AML-193 (cell line): ENCODE data around the gene OR7G3.

Experiments used
- DNase-seq, 2 experiments: peaks; one replicate each; lab custom pipeline; 2025; lab: John Stamatoyannopoulos, UW

The OR7G3 gene

DNA sequence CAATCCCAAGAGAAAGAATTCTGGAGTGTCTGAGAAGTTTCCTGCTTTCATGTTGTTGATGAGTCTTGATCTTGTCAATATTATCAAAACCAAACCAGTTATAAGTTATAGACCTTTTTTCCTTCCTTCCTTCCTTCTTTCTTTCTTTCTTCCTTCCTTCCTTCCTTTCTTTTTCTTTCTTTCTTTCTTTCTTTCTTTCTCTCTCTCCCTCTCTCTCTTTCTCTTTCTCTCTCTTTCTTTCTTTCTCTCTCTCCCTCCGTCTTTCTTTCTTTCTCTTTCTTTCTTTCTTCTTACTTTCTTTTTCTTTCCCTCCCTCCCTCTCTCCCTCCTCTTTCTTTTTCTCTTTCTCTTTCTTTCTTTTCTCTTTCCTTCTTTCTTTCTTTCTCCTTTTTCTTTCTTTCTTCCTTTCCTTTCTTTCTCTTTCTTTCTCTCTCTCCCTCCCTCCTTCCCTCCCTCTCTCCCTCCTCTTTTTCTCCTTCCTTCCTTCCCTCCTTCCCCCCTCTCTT lies at the start of gene OR7G3:
OR7G3 (minus strand) TSS at position 51 of the 506 bp plus-strand sequence; CDS start at position 51, 0 bp downstream.
- DNase-seq = no peak

DNA sequence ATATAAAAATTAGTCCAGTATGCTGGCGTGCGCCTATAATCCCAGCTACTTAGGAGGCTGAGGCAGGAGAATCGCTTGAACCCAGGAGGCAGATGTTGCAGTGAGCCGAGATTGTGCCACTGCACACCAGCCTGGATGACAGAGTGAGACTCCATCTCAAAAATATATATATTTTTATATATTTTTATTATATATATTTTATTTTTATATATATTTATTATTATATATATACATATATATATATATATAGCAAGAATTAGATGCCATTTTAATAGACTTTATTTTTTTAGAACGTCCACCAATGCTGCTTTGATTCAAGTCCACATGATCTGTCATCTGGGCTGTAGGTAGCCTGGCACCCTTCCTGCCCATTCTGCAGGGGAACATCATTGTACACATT lies 48.6 kb upstream of the OR7G3 start:
- DNase-seq = no peak

DNA sequence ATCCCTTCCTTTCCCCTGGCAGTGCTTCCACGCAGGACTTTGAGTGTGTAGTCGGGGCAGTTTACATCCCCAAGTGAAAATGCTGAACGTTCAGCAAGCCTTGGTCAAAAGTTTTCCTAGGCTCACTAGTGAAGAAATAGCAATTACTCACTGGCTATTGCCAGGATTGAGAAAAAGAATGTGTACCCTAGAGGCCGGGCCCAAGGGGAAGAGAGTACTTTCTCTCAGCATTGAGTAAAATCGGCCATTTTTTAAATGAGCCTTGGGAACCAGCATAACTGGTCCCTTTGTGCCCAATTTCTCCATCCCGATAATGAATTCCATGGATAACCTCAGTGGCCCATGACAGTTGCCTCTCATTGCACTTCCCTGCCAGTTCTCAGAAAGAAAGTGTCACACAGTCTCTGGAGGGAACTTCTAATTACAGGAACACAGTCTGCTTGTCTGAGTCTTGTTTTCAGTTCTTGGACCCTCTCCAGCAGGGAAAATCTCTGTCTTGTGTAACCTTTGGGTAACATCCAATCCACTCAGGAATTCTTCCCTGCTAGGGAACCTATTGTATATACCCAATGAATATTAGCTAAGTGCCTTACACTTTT lies 44.7 kb upstream of the OR7G3 start:
- DNase-seq = no peak

DNA sequence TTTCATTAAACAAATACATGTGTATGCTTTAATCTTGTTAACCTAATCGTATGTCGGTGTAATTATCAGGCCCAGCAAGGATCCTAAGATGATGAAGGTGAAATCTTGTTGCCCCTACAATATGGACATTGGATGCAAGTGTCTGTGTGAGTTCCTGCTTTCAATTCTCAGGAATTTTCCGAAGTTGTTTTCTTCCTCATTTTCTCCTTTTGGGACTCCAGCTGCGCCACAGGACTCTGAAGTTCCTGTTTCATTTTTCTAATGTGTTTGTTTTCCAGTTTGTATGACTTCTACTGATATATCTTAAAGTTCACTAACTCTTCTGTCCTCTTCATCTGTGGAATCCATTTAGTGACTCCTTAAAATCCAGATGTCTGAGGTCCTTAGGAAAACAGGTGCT lies 40.1 kb upstream of the OR7G3 start:
- DNase-seq = no peak

DNA sequence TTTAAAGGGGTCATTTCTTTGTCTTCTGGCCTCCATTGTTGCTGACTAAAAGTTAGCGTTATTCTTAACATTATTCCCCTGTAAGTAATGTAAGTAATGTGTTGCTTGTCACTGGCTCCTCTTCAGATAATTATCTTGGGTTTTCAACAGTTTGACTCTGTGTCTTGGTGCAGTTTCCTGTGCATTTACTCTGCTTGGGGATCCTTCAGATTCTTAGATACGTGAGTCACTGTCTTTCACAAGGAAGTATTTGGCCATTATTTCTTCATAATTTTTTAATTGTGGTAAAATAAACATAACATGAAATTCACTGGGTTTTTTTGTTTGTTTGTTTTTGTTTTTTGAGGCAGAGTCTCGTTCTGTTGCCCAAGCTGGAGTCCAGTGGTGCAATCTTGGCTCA lies 38.5 kb upstream of the OR7G3 start:
- DNase-seq = no peak

DNA sequence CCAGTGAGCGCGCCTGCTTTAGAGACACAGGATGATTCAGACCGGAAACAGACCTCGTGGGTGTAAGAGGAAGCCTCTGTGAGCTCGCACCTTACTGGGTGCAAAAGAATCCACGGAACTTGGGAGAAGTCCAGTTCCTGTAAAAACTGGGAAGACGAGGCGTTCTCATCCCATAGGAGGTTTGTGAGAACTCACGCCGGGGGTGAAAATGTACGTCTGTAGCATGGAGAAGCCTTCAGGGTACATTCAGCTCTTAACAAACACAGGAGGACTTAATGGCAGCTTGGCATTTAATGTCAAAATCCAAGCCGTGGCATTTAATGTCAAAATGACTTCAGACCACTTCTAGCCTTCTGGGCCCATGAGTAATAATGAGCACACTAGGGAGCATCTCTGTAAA lies 34.7 kb upstream of the OR7G3 start:
- DNase-seq = no peak

DNA sequence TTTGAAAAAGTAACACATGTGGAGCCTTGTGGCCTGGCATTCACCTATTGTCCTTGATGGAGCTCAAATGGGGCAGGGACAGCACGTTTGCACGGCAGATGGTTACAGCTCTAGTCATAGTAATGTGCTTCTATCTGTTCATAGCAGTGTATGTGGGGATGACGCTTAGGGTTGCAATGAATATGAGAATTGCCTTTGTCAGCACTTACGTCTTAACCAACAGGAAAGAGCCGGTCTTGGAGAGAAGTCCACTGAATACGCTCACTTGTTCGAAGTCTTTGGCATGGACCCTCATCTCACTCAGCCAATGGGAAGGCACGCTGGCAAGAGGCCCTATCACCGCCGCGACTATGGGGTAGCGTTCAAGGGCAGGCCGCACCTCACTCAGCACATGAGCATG lies 33.1 kb upstream of the OR7G3 start:
- no peak for DNase-seq

DNA sequence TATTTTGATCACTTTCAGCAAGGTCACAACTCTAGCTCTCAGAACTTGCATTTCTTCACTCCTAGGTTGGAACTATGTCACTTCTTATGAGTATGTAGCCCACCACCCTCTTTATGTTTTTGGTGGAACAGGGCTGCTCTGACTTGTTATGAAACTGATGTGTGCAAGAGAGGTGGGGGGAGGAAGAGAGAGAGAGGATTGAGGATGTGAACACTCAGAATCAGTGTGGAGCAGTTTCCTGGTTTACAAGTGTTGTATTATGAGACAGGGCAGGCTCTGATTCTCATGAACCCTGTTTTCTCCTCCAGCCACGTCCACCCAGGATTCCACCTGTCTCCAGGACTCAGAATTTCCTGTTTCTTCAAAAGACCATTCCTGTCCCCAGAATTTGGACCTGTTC lies 29.6 kb upstream of the OR7G3 start:
- DNase-seq = no peak

DNA sequence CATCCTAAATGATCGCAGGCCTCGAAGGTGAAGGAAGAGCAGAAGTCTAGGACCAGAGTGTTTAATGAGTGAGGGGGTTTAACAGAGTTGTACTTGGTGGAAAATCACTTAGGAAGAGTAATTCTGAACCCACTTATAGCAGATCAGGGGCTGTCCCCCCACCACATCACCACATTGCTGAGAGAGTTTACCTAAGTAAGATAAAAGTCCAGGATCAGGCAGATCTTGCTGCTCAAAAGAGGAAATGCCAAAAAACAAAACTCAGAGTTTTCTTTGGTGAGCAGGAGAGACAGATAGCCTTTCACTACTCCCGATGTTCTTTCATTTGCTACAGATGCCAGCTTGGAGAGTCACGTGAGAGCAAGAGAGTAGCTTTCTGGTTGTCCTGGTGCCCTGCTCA lies 28.8 kb upstream of the OR7G3 start:
- DNase-seq = no peak

DNA sequence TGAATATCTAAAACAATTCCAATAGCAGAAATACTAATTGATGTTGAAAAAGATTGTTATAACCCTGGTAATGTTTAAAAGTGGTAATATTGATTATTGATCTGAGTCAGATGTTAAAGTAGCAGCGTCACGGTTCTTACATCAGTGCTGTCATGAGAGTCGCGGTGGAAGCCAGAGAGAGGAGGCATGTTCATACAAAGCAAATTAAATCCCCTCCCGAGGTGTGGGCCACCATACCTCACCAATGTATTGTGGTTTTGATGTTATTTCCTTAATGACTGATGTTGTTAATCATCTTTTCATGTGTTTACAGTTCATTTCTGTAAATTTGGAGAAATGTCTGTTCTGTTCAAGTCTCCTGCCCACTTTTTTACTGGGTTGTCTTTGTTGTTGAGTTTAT lies 24.6 kb upstream of the OR7G3 start:
- no peak for DNase-seq

DNA sequence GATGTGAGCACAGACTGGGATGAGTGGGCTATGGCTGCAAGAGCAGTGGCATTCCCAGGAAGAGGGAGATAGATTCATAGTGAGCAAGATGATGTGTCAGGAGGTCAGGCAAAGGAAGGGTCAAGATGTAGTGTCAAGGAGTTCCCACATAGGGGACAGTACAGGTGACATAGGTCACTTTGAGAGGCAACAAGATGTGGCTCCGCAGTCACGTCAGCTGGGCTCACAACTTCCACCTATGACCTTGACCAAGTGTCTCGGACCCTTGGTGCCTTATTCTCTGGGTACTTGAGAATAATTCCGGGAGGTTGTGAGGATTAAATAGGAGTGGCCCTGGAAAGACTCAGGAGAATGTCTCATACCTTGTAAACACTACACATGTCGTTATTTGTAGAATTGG lies 23.9 kb upstream of the OR7G3 start:
- no peak for DNase-seq

DNA sequence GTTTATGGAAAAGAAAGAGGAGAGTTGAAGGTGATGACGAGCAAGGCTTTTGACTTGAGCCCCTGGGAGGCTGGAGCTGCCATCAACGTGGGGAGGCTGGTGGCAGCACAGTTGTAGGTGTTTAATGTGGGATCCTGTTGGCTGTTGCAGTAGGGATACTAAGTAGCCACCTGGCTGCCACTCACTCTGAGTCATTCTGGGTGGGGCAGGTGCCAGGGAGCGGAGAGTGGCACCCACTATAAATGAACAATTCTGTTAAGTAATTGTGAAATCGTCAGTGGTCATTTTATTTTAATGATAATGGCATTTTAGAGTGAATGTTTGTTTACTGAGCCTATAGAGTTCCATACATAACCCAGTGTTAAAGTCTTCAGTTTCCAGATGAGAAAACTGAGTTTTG lies 23.2 kb upstream of the OR7G3 start:
- DNase-seq = no peak

DNA sequence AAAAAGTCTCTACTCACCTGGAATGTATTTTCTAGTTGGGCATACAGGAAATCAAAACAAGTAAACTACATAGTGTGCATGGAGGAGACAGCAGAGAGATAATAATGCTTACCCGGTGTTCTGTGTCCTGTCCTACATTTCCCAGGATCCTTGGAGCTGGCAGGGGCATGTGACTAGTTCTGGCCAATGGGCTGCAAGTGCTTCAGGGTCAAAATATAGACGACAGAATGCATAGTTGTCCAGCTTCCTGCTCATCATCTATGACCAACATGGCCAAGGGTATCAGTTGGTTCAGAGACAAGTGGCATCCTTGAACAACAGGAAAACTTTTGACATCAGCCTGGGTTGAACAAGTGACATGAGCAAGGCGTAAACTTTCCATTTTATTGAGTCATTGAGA lies 21.9 kb upstream of the OR7G3 start:
- no peak for DNase-seq

DNA sequence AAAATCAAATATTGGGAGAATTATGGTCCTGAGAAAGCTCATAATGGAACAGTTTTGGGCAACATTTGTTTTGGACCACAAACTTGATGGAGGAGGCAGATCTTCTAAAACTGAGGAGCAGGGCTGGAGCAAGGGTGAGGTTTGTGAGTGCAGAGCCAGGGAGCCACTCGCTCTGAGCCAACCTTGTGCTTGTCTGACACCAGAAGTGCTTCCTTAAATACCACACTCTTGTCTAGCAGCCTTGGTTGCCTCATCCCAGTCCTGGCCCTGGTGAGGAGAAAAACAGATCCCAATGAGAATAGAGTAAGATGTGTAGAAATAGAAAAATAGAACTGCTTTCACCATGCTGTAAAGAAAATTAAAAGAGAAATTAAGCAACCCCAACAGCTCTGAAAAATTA lies 20.1 kb upstream of the OR7G3 start:
- DNase-seq = no peak

DNA sequence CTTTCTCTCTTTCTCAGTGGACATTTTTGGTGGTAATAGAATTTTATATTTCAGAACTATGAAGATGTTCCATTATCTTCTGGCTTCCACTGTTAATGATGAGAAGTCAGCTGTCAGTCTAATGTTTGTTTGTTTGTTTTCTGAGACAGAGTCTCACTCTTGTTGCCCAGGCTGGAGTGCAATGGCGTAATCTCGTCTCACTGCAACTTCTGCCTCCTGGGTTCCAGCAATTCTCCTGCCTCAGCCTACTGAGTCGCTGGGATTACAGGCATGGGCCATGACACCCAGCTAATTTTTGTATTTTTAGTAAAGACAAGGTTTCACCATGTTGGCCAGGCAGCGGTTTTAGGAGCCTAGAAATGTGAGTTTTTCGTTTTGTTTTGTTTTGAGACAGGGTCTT lies 18.2 kb upstream of the OR7G3 start:
- DNase-seq = no peak

DNA sequence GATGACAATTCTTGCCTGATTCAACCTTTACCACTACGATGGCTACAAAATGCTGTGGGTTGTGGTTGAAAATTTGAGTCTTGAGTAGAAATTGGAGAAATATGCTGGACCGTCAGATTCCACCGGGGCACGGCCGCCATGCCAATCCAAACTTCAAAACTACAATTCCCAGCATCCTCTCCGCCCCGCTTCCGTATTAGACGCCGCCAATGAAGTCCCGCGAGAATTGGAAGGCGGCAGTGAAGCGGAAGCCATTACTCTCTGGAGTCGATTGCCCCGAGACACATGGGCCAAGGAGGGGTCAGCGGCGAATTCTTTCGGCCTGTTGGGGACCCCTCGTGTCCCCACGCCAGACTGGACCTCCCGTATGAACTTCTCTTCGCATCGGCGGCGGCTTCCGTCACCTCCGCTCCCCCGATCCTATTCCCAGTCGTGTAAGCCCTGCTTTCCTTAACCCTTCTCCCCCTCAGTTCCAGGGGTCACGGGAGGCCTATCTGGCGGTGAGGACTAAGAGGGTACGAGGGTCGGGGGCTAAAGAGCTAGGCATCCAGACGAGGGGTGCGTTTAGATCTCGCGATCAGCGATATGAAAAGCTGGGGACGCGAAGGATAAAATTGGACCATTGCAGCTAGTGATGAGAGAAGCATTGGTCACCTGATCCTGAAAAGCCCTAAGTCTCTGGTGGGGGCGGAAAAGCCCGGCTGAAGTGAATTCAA lies 13.6 kb upstream of the OR7G3 start, which contains the start of gene ZNF317:
ZNF317 (plus strand) TSS at position 239 of the 716 bp plus-strand sequence. CDS start 15,620 bp downstream, outside the sequence.
- DNase-seq = peak; percentile 85 to 89

DNA sequence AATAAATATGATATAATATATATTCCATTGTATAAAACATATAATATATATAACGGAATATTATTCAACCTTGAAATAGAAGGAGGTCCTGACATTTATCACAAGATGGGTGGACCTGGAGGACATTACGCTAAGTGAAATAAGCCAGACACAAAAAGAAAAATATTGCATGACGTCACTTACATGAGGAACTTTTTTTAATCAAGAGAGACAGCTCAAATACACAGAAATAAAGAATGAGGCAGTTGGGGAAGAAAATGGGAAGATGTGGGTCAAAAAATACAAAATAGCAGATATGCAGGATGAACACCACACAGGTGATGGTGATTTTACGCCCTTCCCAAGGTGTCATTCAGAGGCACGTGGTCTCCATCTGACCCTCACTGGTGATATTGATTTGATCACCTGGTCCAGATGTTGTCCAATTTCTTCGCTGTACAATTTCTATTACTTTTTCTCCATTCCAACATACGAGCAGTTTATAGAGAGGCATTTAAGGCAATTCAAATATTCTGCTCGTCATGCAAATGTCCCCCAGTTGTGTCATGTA lies 12.9 kb upstream of the OR7G3 start:
- DNase-seq = no peak

DNA sequence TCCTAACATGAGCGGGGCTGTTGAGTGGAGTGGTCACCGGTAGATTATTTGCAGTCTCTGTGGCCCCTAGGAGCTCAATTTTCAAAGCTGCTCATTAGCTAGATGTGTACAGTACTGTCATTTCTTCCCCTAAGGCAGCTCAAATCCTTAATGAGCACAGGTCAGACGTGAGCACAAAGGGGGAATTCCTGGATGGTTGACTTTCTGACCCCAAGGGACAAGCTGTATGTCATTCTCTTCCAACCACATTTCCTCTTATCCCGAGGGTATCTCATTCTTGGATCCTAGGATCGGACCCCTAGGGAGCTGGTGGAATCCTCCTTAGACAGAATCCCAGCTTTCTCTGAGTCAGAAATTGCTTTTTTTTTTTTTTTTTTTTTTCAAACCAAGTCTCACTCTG lies 5.7 kb upstream of the OR7G3 start:
- DNase-seq = no peak

DNA sequence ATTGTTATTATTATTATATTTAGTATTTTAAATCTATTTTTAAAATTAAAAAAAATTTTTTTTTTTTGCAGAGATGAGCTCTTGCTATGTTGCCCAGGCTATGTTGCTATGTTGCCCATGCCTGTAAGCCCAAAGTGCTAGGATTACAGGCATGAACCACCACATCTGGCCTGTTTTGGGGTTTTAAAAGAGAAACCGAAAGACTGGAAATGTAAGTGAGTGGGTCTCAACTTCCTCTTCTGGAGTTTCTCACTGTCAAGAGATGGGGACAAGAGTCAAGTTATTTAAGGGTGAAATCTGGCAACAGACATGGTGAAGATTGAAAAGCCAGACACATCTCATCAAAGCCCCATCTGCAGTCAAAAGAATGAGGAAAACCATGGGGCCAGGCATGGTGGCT lies 4.2 kb upstream of the OR7G3 start:
- DNase-seq = no peak

DNA sequence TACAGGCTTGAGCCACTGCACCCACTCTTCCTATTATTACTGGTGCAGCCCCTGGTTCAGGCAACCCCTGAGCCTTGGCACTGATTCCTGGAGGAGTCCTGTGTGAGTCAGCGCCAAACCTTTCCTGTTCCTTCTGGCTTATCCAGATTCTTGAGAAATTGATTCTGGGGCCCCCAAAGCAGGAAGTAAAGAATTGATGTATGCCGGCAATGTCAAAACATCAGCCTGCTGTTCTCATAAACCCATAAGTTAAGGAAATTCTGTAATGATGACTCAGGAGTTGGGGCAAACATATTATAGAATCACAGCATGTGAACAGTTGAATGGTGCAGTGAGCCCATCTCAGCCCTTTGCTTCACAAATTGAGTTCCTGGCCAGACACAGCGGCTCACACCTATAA lies 1.4 kb upstream of the OR7G3 start:
- DNase-seq = no peak

DNA sequence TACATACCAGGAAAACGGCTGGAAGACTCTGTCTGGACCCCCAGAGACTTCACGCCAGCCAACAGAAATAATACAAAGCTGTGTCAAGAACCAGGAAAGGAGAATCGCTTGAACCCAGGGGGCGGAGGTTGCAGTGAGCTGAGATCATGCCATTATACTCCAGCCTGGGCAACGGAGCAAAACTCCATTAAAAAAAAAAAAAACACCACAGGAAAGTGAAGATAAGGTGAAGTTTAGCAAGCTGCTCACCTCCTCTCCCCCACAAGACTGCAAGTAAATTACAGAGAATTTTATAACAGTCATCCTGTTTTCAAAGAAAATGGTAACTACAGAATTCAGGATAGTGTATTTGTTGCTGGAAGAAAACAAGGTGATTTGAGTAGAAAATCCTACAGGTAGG lies 10.2 kb downstream of the OR7G3 start:
- no peak for DNase-seq

DNA sequence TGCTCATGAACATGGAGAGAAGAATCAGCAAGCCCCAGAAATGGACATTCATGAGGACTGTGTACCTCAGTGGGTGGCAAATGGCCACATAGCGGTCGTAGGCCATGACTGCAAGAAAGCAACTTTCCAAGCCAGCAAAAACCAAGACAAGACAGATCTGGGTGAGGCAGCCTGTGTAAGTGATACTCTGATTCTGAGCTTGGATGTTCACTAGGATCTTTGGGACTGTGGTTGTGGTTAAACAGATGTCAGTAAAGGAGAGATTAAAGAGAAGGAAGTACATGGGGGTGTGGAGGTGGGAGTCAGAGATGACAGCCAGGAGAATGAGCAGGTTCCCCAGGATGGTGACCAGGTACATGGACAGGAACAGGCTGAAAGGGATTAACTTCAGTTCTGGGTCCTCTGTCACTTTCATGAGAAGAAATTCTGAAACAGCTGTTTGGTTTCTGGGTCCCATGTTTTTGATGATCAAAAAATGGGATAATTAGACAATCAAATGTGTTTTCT lies 11.4 kb downstream of the OR7G3 start, which contains the start of gene OR7G1:
OR7G1 (minus strand) TSS at position 457 of the 507 bp plus-strand sequence; CDS start at position 457, 0 bp downstream.
- no peak for DNase-seq

DNA sequence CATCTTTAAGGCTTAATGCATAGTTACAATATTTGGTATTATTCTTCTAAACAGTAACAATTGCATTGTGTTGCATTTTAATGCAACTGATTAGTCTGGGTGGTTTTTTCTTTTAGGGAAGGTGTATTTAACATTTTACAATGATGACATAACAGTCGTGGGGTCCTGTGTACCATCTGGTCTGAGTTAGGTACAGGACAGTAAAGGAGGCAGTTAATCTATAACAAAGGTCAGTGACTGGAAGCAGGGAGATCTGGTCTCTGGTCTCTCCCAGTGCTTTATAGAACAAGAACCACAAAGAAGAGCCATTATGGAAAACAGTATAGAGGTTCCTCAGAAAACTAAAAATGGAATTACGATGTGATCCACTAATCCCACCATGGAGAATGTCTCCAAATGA lies 16.8 kb downstream of the OR7G3 start:
- no peak for DNase-seq
